ENCODE results near the gene SLN.

SLN gene

DNA sequence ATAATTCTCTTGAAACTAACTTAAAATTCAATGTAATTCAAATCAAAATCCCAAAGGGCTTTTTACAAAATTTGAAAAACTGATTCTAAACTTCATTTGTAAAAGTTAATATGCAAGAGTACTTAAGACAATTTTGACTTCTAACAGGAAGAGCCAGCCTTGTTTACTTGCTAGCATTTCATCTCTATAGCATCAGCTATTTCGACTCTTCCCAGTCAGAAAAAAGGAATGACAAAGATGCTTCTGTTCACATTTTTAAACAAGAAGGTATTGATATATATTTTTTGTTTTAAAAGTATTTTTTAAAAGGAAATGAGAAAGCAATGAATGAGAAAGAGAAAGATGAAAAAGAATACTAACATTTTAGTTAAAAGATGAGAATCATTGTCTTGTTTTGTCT is 16.4 kb downstream of the SLN start:
- Histone ChIP-seq H3K9ac (no peak overlapping the region), H3K4me2 (no peak overlapping the region), H3K27me3 (ENCODE audit: insufficient read depth, low read depth) (no peaks in the 10 kb centered on the region), H3K36me3 (ENCODE audit: insufficient read depth) (no peaks in the 10 kb centered on the region), H4K20me1 (ENCODE audit: insufficient read depth) (no peaks in the 10 kb centered on the region), H3K79me2 (ENCODE audit: insufficient read depth, low read depth) (no peaks in the 10 kb centered on the region), H3K4me1 (ENCODE audit: low read depth, poor library complexity, severe bottlenecking) (peaks cover 13% of the 10 kb centered on the region), H3K27ac (no peak overlapping the region), H3K4me3 (IDR thresholded peaks at IDR 0.05; ENCODE audit: insufficient read depth, low read depth, low read length) (no peak overlapping the region), H2AFZ (ENCODE audit: low read depth) (no peak overlapping the region)
- TF ChIP-seq, protein P1, sequence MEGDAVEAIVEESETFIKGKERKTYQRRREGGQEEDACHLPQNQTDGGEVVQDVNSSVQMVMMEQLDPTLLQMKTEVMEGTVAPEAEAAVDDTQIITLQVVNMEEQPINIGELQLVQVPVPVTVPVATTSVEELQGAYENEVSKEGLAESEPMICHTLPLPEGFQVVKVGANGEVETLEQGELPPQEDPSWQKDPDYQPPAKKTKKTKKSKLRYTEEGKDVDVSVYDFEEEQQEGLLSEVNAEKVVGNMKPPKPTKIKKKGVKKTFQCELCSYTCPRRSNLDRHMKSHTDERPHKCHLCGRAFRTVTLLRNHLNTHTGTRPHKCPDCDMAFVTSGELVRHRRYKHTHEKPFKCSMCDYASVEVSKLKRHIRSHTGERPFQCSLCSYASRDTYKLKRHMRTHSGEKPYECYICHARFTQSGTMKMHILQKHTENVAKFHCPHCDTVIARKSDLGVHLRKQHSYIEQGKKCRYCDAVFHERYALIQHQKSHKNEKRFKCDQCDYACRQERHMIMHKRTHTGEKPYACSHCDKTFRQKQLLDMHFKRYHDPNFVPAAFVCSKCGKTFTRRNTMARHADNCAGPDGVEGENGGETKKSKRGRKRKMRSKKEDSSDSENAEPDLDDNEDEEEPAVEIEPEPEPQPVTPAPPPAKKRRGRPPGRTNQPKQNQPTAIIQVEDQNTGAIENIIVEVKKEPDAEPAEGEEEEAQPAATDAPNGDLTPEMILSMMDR (conservative IDR thresholded peaks at IDR 0.05; ENCODE audit: low read depth, low read length) = no peak

DNA sequence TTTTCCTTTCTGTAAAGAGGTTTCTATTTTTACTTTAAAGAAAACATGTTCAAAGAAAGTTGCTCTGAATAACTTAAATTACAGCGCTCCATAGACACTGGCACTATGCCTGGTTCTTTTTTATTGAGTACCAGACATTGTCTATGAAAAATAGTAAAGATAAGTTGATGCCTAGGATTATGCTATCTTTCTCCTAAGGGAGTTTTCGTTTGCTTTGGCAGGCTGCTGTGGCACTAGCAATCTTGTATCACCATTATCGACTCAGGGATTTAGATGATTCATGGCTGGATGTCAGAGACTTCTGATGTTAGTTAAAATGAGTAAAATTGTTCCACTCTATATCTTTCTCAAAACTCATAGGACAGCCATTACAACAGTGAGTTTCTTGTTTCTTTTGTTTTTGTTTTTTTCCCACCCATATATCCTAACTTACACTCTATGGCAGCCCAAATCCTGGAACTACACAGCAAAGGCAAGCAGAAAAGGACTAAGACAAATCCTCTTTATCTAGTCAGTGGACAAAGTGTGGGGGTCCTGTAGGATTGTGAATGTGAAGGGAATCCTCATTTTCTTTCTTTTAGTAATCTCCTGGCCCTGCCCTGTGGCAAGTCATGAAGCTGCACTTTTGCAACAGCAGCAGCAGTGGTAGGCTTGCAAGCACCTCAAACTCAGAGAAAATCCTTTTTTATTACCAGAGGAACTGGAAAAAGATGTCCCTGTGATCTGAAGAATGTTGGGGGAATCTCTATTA is 20.7 kb downstream of the SLN start:
- Histone ChIP-seq H3K27ac (no peak overlapping the region), H3K9ac (no peak overlapping the region), H3K4me3 (IDR thresholded peaks at IDR 0.05; ENCODE audit: insufficient read depth, low read depth, low read length) (no peak overlapping the region), H3K4me1 (ENCODE audit: low read depth, poor library complexity, severe bottlenecking) (peaks cover 16% of the 10 kb centered on the region), H3K36me3 (ENCODE audit: insufficient read depth) (no peaks in the 10 kb centered on the region), H3K79me2 (ENCODE audit: insufficient read depth, low read depth) (no peaks in the 10 kb centered on the region), H3K27me3 (ENCODE audit: insufficient read depth, low read depth) (no peaks in the 10 kb centered on the region), H2AFZ (ENCODE audit: low read depth) (no peak overlapping the region), H3K4me2 (no peak overlapping the region), H4K20me1 (ENCODE audit: insufficient read depth) (no peaks in the 10 kb centered on the region)
- TF ChIP-seq, protein P1 (conservative IDR thresholded peaks at IDR 0.05; ENCODE audit: low read depth, low read length) = no peak

DNA sequence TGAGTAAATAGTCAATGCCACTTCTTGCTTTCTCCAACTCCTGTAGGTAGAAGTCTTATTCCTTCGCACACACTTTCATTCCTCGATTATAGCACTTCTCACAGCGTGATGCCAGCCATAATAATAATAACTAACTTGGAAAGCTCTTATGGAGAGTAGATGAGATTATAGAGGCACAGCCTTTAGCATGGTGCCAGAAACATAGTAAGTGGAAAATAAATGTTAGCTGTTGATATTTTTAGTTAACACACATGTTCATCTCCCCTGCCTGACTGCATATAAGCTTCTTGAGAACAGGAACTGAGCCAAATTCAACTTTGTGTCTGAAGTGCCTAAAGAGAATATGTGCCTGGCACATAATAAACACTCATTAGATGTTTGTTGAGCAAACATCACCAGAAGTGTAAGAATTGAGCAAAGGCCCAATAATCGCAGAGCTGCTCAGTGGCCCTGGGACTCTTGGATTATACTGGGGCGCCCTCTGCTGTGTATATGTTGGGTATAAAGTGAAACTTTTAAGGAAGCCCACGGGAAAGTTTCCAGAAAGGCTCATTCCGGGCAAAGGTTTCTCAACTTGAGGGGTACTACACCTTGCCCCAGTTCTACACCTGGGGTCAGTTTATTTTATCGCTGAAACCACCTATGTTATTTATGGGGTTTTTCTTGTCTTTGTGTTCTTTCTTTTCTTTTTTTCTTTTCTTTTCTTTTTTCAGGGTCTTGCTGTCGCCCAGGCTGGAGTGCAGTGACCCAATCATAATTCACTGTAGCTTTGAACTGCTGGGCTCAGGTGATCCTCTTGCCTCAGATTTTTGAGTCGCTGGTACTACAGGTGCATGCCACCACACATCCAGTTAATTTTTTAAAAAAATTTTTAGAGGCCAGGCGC is 22.3 kb downstream of the SLN start:
- H3K4me2 ChIP-seq = 0 out of 2 replicates have a peak overlapping the region, but pooled peaks have one; percentile 25
- peak overlapping the region; percentile 36; the same call in 1 of the 2 replicates for H2AFZ ChIP-seq (ENCODE audit: low read depth)
- peaks cover 16% of the 10 kb centered on the region for H3K4me1 ChIP-seq (ENCODE audit: low read depth, poor library complexity, severe bottlenecking)
- no peaks in the 10 kb centered on the region for H4K20me1 ChIP-seq (ENCODE audit: insufficient read depth)
- TF ChIP-seq, protein P1 (conservative IDR thresholded peaks at IDR 0.05; ENCODE audit: low read depth, low read length) = peak; percentile 81
- no peaks in the 10 kb centered on the region for H3K36me3 ChIP-seq (ENCODE audit: insufficient read depth)
- H3K79me2 ChIP-seq (ENCODE audit: insufficient read depth, low read depth) = no peaks in the 10 kb centered on the region
- no peak overlapping the region for H3K9ac ChIP-seq
- H3K27ac ChIP-seq = no peak overlapping the region
- H3K4me3 ChIP-seq (IDR thresholded peaks at IDR 0.05; ENCODE audit: insufficient read depth, low read depth, low read length) = no peak overlapping the region
- H3K27me3 ChIP-seq (ENCODE audit: insufficient read depth, low read depth) = no peaks in the 10 kb centered on the region

DNA sequence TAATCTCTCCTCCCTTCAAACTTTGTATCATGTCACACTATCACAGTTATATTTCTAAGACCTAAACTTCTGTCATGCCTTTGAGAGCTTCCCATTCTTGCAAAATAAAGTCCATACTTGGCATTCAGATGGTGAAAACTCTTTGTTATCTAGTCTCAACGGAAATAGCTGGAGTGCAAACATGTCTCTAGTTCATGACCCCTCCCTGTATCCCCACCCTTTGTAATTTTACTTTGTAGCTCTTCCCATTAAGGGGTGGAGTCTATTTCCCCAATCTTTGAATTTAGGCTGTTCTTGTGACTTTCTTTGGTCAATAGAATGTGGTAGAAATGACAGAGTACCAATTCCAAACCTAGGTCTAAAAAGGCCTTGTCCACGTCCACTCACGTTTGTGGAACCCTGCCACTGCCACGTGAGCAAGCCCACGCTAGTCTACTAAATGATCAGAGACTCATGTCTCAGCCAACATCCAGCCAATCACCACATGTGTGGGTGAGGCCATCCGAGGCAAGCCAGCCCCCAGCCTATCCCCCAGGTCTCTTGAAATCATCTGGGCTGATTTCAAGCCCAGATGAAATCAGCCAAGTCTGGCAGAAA is 23.4 kb downstream of the SLN start:
- no peak overlapping the region for H3K4me2 ChIP-seq
- TF ChIP-seq, protein P1 (conservative IDR thresholded peaks at IDR 0.05; ENCODE audit: low read depth, low read length) = no peak
- H4K20me1 ChIP-seq (ENCODE audit: insufficient read depth) = no peaks in the 10 kb centered on the region
- H3K4me3 ChIP-seq (IDR thresholded peaks at IDR 0.05; ENCODE audit: insufficient read depth, low read depth, low read length) = no peak overlapping the region
- H3K36me3 ChIP-seq (ENCODE audit: insufficient read depth) = no peaks in the 10 kb centered on the region
- H3K9ac ChIP-seq = no peak overlapping the region
- no peak overlapping the region for H2AFZ ChIP-seq (ENCODE audit: low read depth)
- peaks cover 16% of the 10 kb centered on the region for H3K4me1 ChIP-seq (ENCODE audit: low read depth, poor library complexity, severe bottlenecking)
- H3K27me3 ChIP-seq (ENCODE audit: insufficient read depth, low read depth) = no peaks in the 10 kb centered on the region
- H3K27ac ChIP-seq = no peak overlapping the region
- H3K79me2 ChIP-seq (ENCODE audit: insufficient read depth, low read depth) = no peaks in the 10 kb centered on the region

Measured in KMS-11 (cell line).